HG02678 (cell line): ENCODE results near the gene IFITM1.
"Not testable (repeated sequence)": the region's sequence is repeated elsewhere in the genome, so short reads cannot be mapped to it uniquely, and the experiment has no call there.

Experiments
- ATAC-seq: cut with Tn5 transposase; IDR thresholded peaks from one replicate; pipeline ENCODE4 v1.9.1; 2021; ENCODE audit warnings: mild to moderate bottlenecking, moderate library complexity; ENCODE audit not compliant: unreplicated experiment

The IFITM1 gene

GRCh38 chr11:325796-326591 is 12.2 kb downstream of the IFITM1 start:
- no peak for ATAC-seq

- ATAC-seq = no peak
These were observed 12.7 kb downstream of the IFITM1 start for GRCh38 chr11:326592-326841.

- peak; percentile 72 for ATAC-seq
These were observed 13.2 kb downstream of the IFITM1 start for GRCh38 chr11:326842-327580.

GRCh38 chr11:327581-327923 is 13.7 kb downstream of the IFITM1 start:
- ATAC-seq = no peak

- no peak for ATAC-seq
These were observed 14.2 kb downstream of the IFITM1 start for GRCh38 chr11:328012-328411.

- not testable (repeated sequence) for ATAC-seq
These were observed 14.8 kb downstream of the IFITM1 start for GRCh38 chr11:328516-329100.

- ATAC-seq = no peak
These were observed 16.0 kb downstream of the IFITM1 start for GRCh38 chr11:329886-330253.

GRCh38 chr11:330307-330693 is 16.5 kb downstream of the IFITM1 start:
- ATAC-seq = no peak

GRCh38 chr11:330694-331357 is 17.0 kb downstream of the IFITM1 start:
- ATAC-seq = no peak

GRCh38 chr11:331358-332060 is 17.7 kb downstream of the IFITM1 start:
- no peak for ATAC-seq

- no peak for ATAC-seq
These were observed 19.0 kb downstream of the IFITM1 start for GRCh38 chr11:332651-333480.

GRCh38 chr11:333616-334263 is 19.9 kb downstream of the IFITM1 start:
- not testable (repeated sequence) for ATAC-seq

- no peak for ATAC-seq
These were observed 20.6 kb downstream of the IFITM1 start for GRCh38 chr11:334264-334994.

- ATAC-seq = no peak
These were observed 22.2 kb downstream of the IFITM1 start for GRCh38 chr11:335779-336658.

- no peak for ATAC-seq
These were observed 22.9 kb downstream of the IFITM1 start for GRCh38 chr11:336659-337198.

- no peak for ATAC-seq
These were observed 23.9 kb downstream of the IFITM1 start for GRCh38 chr11:337711-338110.

GRCh38 chr11:339963-340362 is 26.1 kb downstream of the IFITM1 start:
- ATAC-seq = no peak
